Measurements from ENCODE around the gene FAM53B. TPM values are rescaled to one million over a fixed set of nuclear protein-coding genes. Genes with fewer than 3 reads are reported as not detected.
"Not testable (repeated sequence)": the region's sequence is repeated elsewhere in the genome, so short reads cannot be mapped to it uniquely, and the experiment has no call there.

FAM53B gene
- total RNA-seq, 1 donor from 2014 or later = 21.8 TPM

DNA sequence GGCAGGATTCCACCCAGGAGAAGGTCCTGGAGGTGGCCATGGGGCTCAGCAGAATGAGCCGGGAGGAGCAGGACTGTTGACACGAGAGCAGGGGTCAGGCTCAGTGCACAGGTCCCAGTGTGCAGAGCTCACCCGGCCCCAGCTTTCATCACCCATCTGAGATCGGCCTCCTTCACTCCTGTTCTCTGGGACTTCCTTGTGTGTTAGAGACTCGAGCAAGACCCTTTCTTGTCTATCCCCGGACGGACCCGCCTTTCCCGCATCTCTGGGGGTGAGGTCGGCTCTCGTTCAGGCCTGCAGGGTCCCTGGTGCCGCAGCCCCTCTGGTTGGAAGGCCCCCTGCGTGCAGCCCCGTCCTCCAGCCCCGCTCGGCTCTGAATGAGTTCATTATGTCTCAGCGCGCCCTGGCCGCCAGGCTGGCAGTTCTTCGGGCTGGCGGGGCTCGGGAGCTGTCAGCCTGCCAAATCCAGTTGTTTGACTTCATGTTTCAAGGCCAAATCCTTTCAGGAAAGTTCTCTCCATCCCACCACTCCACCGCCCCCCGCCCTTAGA, 154.6 kb downstream of the FAM53B start:
- no peak for DNase-seq
- H3K4me3 Mint-ChIP-seq = no peak overlapping the region
- H3K27ac Mint-ChIP-seq = no peak overlapping the region
- H3K9me3 Mint-ChIP-seq = no peaks in the 10 kb centered on the region
- no peaks in the 10 kb centered on the region for H3K36me3 Mint-ChIP-seq (ENCODE audit: low read depth)
- intact Hi-C loops (cut with micrococcal nuclease) = no loop called here
- H3K27me3 Mint-ChIP-seq = peaks cover 3% of the 10 kb centered on the region
- no peaks in the 10 kb centered on the region for H3K4me1 Mint-ChIP-seq

- H3K36me3 Mint-ChIP-seq (ENCODE audit: low read depth) = no peaks in the 10 kb centered on the region
- H3K27me3 Mint-ChIP-seq = peaks cover 3% of the 10 kb centered on the region
- DNase-seq = no peak
- no peak overlapping the region for H3K27ac Mint-ChIP-seq
- H3K9me3 Mint-ChIP-seq = no peaks in the 10 kb centered on the region
- no peaks in the 10 kb centered on the region for H3K4me1 Mint-ChIP-seq
- no peak overlapping the region for H3K4me3 Mint-ChIP-seq
- intact Hi-C loops (cut with micrococcal nuclease) = no loop called here
Observed at GRCh38 chr10:124588736-124589490, 155.3 kb downstream of the FAM53B start.

DNA sequence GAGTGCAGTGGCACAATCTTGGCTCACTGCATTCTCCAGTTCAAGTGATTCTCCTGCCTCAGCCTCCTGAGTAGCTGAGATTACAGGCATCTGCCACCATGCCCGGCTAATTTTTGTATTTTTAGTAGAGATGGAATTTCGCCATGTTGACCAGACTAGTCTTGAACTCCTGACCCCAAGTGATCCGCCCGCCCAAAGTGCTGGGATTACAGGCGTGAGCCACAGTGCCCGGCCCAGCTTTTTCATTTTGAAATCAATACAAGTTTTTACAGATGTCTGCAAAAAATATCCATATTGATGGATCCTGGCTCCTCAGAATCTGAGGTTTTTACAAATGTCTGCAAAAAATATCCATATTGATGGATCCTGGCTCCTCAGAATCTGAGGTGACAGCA, 155.8 kb downstream of the FAM53B start:
- H3K4me3 Mint-ChIP-seq; DNase-seq; H3K27me3 Mint-ChIP-seq; H3K27ac Mint-ChIP-seq; H3K9me3 Mint-ChIP-seq; H3K36me3 Mint-ChIP-seq (ENCODE audit: low read depth); intact Hi-C loops (cut with micrococcal nuclease); H3K4me1 Mint-ChIP-seq: not testable (repeated sequence)

DNA sequence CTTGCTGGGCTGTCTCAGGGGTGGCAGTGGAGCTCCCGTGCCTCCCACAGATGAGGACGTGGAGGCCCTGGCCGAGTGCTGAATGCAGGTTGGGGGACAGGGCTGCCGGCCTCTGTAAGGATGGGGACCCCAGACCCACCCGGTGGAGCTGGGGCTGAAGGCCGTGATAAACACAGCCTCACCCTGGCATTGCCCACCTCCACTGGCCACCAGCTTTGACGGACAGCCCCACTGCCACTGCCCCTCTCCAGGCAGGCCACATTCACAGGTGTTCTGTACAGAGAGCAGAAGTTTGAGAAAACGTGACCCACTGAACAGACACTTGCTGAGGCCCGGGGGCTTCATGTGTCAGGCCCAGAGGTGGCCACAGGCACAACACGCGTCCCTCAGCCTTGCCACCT, 156.4 kb downstream of the FAM53B start:
- H3K27me3 Mint-ChIP-seq = peaks cover 5% of the 10 kb centered on the region
- no peak for DNase-seq
- intact Hi-C loops (cut with micrococcal nuclease) = no loop called here
- no peaks in the 10 kb centered on the region for H3K36me3 Mint-ChIP-seq (ENCODE audit: low read depth)
- no peaks in the 10 kb centered on the region for H3K9me3 Mint-ChIP-seq
- no peak overlapping the region for H3K27ac Mint-ChIP-seq
- no peak overlapping the region for H3K4me3 Mint-ChIP-seq
- H3K4me1 Mint-ChIP-seq = no peaks in the 10 kb centered on the region

DNA sequence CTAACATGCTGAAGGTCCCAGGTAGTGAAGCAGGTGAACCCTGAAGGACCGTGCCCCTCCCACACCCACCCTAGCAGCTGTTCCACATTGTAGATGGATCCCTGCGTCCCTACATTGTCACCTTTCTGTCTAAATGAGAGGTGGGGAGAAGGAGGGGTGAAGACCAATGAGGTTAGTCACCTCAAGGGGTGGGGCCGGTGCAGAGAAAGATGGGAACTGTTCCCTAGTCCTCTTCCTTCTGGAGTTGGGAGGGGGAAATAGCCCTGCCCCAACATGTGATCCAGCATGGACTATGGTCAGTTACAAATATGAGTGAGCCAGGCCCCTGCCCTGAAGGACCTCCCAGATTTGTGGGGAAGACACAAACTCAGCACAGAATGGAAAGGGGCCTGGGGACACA, 158.0 kb downstream of the FAM53B start:
- Mint-ChIP-seq H3K27me3 (peaks cover 8% of the 10 kb centered on the region), H3K4me3 (no peak overlapping the region), H3K9me3 (peaks cover under 1% of the 10 kb centered on the region), H3K36me3 (ENCODE audit: low read depth) (no peaks in the 10 kb centered on the region), H3K4me1 (no peaks in the 10 kb centered on the region), H3K27ac (no peak overlapping the region)
- no peak for DNase-seq
- intact Hi-C loops (cut with micrococcal nuclease) = no loop called here

DNA sequence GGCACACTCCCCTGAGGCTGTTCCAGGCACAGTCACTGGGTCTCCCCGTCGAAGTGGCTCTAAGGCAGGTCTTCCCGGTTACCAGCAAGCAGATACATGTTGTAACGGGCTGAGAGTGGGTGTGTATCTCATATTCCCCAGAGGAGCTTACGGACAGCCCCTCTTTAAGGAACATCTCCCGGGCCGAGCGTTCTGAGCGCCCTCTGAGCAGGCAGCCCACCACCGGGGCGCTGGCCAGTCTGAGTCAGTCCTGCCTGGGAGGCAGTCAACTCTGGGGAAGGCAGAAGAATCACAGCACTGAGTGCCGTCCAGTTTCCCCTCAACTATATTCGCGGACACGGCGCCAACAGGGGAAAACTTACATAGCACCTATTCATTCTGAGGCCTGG, 165.2 kb downstream of the FAM53B start:
- H3K9me3 Mint-ChIP-seq = peaks cover 4% of the 10 kb centered on the region
- intact Hi-C loops (cut with micrococcal nuclease) = no loop called here
- no peak overlapping the region for H3K27ac Mint-ChIP-seq
- H3K4me3 Mint-ChIP-seq = no peak overlapping the region
- DNase-seq = no peak
- H3K4me1 Mint-ChIP-seq = no peaks in the 10 kb centered on the region
- peaks cover 8% of the 10 kb centered on the region for H3K27me3 Mint-ChIP-seq
- no peaks in the 10 kb centered on the region for H3K36me3 Mint-ChIP-seq (ENCODE audit: low read depth)

DNA sequence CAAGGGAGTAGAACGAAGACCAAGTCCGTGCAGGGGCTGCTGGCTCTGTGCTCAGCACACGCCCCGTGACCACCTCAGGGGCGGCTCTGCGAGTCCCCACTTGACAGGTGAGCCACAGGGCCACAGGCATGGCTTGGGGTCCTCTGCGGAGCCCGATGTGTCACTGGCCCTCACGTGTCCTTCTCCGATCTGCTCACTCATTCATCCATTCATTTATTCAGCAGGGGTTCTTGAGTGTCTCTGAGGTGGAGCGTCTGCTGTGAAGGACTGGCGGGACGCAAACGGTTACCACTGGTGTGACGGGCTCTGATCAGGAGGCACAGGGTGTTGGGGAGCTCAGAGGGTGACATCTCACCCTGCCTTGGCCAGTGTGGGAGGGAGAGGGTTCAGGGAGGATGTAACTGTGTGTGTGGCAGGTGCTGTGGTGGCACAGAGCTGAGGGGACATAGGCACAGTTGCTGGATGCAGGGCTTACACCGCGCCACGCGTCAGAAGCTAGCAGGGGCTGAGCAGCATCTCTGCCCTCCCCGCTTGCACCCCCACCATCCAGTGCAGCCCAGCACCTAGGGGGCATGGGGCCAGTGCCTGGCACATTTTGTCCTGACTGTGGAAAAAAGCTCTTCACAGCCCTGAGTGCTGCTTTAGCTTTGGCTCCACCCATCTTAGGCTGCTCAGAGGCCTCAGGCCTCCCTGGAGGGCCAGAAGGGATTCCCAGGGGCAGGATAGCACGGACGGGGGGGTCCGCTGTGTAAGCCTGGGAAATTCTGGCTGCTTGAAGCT, 165.8 kb downstream of the FAM53B start:
- Mint-ChIP-seq H3K9me3 (peaks cover 4% of the 10 kb centered on the region), H3K4me3 (no peak overlapping the region), H3K27ac (no peak overlapping the region), H3K4me1 (no peaks in the 10 kb centered on the region), H3K36me3 (ENCODE audit: low read depth) (no peaks in the 10 kb centered on the region), H3K27me3 (peaks cover 6% of the 10 kb centered on the region)
- no peak for DNase-seq
- intact Hi-C loops (cut with micrococcal nuclease) = no loop called here

DNA sequence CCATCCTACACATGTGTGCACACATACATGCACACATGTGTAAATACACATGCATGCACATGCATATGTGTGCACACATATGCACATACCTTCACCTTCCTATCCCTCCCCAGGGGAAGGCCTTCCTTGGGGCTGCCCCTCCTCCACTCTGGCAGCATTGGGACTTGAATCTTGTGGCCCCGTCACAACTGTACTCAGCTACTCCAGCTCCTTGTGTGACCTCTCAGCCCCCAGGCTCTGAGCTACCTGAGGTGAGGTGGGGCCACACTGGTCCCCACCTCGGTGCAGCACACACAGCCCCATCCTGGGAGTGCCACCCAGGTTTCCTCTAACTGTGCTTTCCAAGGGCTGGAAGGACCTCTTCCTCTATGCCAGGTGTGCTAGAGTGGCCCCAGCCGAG, 166.5 kb downstream of the FAM53B start:
- intact Hi-C loops (cut with micrococcal nuclease) = no loop called here
- Mint-ChIP-seq H3K36me3 (ENCODE audit: low read depth) (no peaks in the 10 kb centered on the region), H3K9me3 (peaks cover 4% of the 10 kb centered on the region), H3K4me3 (no peak overlapping the region), H3K27me3 (peaks cover 4% of the 10 kb centered on the region), H3K27ac (no peak overlapping the region), H3K4me1 (no peaks in the 10 kb centered on the region)
- no peak for DNase-seq

- peaks cover 4% of the 10 kb centered on the region for H3K27me3 Mint-ChIP-seq
- no peaks in the 10 kb centered on the region for H3K4me1 Mint-ChIP-seq
- H3K9me3 Mint-ChIP-seq = peaks cover 4% of the 10 kb centered on the region
- H3K27ac Mint-ChIP-seq = no peak overlapping the region
- DNase-seq = no peak
- no peak overlapping the region for H3K4me3 Mint-ChIP-seq
- intact Hi-C loops (cut with micrococcal nuclease) = no loop called here
- no peaks in the 10 kb centered on the region for H3K36me3 Mint-ChIP-seq (ENCODE audit: low read depth)
Observed at GRCh38 chr10:124576526-124577420, 167.4 kb downstream of the FAM53B start.

DNA sequence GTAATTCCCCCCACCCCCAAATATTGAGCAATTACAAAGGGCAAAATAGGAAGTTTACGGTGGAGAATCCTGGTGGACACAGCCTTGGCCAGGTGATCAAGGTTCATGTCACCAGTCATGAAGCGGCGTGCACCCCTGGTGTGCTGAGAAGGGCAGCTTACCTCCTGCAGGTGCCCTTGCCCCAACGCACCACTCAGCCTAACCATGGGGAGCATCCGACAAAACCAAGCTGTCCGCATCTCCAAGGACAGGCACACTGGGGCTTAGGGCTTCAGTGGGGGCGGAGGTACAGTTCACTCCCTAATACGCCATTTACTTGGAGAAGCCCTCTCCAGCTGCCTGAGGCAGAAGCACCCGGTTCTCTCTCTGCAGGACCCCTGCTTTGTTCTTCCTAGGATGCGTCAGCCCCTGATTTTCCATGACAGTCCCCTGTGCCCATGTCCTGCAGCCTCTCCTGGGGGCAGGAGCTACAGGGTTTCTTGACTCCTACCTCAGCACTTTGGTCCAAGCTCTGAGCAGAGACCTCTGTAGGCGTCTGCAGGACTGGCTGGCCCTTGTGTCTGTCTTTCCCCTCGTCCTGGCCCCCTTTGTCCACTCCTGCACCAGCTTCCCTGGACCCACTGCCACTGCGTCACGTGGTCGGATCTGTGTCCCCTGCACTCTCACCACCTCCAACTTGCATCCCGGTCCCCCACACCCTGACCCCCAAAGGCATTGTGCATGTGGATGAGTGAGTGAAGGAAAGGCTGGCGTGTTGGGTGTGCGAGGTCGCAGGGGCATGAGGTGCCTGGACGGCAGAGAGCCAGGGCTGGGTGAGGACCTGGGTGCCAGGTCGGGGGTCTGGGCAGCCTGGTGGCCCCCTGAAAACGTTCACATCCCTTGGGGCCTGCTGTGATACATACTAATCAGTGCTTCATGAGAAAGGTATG, 168.8 kb downstream of the FAM53B start:
- intact Hi-C loops (cut with micrococcal nuclease) = no loop called here
- Mint-ChIP-seq H3K27ac (no peak overlapping the region), H3K9me3 (no peaks in the 10 kb centered on the region), H3K4me1 (no peaks in the 10 kb centered on the region), H3K27me3 (no peaks in the 10 kb centered on the region), H3K4me3 (no peak overlapping the region), H3K36me3 (ENCODE audit: low read depth) (no peaks in the 10 kb centered on the region)
- DNase-seq = no peak

DNA sequence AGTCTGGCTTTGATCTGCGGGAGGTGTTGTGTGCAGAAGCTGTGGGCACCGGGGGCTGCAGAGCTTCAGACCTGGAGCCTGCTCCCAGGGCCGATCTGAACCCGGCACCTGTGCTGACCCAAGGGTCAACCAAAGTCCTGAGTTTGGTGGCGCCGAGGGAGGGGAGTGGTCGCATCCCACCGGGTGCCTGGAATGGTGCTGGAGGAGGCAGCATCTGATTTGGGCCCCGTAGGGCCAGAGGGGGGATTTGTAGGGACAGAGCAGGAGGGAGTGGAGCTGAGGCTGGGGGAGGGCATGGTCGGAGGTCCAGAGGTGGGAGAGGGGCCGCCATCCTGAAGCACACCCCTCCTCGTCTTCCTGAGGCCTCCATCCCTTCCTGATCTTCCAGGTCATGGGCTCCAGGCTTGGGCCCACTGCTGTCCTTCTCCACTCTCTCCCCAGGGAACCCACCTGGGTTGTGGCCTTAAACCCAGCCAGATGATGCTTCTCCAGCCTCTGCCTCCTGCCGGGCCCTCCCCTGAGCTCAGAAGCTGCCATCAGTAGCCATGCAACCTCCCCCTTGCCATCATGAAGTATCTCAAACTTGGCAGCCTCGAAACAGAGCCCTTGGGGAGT, 169.6 kb downstream of the FAM53B start:
- Mint-ChIP-seq H3K36me3 (ENCODE audit: low read depth) (no peaks in the 10 kb centered on the region), H3K4me3 (no peak overlapping the region), H3K27me3 (no peaks in the 10 kb centered on the region)

GRCh38 chr10:124573726-124574455, 170.3 kb downstream of the FAM53B start:
- Mint-ChIP-seq H3K4me1 (no peaks in the 10 kb centered on the region), H3K27ac (no peak overlapping the region), H3K36me3 (ENCODE audit: low read depth) (no peaks in the 10 kb centered on the region), H3K27me3 (no peaks in the 10 kb centered on the region), H3K4me3 (no peak overlapping the region), H3K9me3 (no peaks in the 10 kb centered on the region)
- intact Hi-C loops (cut with micrococcal nuclease) = no loop called here
- no peak for DNase-seq

More for the DNA sequence above, 169.6 kb downstream of the FAM53B start:
- intact Hi-C loops (cut with micrococcal nuclease) = no loop called here
- Mint-ChIP-seq H3K4me1 (no peaks in the 10 kb centered on the region), H3K27ac (no peak overlapping the region), H3K9me3 (no peaks in the 10 kb centered on the region)
- DNase-seq = no peak

Data from activated CD4-positive, alpha-beta T cell treated with anti-CD3 and anti-CD28 coated beads, Interleukin-2, amount 10 ng/mL, durations not matched to agents 24 days and 14 days (primary cell).